ENCODE results near the gene OR6N1.

The OR6N1 gene, protein sequence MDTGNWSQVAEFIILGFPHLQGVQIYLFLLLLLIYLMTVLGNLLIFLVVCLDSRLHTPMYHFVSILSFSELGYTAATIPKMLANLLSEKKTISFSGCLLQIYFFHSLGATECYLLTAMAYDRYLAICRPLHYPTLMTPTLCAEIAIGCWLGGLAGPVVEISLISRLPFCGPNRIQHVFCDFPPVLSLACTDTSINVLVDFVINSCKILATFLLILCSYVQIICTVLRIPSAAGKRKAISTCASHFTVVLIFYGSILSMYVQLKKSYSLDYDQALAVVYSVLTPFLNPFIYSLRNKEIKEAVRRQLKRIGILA

DNA sequence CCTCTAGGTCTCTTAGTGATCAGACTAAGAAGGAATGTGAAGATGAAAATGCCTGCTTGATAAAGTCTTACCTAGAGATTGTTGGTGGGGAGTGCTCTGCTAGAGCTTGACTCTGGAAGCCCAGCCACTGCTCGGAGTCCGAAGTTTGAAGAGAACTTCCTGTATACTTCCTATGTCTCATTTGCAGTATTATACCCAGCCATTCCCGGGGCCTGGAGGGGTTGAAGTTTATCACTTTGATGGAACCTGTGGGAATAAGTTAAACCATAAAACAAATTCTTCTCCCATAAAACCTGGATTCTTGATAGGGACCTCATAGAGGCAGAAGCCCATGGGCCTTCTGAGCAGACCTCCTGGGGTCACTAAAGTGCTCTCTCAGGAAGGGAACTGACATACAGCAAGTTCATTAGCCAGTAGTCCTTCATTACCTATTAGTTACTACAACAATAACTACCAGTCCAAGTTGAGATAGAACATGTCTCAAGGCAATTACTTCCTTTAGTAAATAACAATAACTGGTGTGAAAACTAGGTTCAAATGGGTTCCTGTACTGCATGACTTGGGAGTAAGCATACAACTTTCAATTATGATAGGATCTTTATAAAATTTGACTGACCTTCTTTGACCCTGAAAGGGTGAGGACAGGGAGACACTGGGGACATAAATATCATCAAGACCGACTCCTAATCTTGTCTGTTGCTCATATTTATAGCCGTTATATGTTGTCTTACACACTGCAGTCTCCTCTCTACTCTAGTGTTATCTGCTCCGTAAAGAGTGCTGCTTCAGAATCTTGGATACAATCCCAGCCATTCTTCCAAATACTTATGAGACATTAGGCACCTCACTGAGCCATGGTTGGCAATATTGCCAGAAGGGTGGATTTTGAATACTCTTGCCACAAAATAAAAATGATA lies at the start of gene OR6N1:
Gene OR6N1 (minus strand): TSS at position 246 of the 917 bp plus-strand sequence. CDS start 5,513 bp downstream, outside the sequence.
- no peak for DNase-seq (ENCODE audit: low spot score)

DNA sequence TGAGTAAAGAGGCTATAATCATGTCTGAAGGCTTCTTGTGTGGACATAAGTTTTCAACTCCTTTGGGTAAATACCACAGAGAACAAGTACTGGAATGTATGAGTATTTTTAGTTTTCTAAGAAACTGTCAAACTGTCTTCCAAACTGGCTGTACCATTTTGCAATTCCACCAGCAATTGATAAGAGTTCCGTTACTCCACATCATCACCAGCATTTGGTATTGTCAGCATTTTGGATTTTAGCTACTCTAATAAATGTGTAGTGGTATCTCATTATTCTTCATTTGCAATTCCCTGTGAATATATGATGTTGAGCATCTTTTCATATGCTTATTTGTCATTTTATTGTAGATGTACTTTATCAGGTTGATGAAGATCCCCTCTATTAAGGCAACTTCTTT lies 49.7 kb upstream of the OR6N1 start:
- no peak for DNase-seq (ENCODE audit: low spot score)

DNA sequence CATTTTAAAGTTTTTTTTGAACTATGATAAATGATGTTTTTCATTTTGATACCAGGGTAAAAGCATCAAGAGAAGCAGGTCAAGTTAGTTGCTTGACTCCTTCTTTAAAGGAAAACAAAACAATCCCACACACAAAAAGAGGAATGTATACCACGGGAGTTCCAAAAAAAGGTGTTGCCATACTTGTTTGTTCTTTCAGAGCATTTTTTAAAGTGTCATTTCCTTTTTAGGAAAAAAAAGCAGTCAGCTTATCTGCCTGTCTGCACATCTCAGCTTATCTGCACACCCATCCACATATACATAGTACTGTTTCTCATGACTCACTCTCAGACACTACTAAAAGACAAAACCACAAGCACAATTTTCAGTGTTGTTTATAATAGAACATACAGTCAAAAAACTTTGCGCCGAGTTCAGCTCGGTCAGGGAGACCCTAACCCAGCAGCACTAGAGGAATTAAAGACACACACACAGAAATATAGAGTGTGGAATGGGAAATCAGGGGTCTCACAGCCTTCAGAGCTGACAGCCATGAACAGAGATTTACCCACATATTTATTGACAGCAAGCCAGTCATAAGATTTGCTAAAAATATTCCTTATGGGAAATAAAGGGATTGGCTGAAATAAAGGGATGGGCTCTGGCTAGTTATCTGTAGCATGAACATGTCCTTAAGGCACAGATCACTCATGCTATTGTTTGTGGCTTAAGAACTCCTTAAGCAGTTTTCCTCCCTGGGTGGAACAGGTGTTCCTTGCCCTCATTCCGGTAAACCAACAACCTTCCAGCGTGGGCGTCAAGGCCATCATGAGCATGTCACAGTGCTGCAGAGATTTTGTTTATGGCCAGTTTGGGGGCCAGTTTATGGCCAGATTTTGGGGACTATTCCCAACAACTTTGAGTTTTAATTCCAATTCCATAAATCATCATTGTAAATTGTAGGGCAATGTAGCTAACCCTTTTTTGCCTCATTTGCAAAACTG lies 47.8 kb upstream of the OR6N1 start:
- DNase-seq (ENCODE audit: low spot score), result no peak

DNA sequence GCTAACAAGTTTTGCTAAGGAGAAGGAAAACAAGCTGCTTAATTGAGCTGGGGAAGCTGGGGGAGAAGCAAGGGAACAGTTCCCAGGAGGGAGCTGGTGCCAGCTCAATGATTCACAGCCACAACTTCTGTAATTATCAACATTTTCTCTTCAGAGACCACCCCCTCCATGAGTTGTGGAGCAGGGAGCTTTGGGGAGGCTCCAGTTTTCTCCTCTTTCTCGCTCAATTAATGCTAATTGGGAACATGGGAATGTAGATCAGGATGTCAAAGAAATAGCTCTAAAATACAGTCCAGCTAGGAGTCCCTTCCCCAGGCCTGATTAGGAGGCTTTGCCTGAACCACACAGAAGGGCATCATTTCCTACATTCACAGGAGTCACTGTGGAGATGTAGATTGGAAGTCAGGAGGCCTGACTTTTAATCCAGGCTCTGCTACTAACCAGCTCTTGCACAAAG lies 47.0 kb upstream of the OR6N1 start:
- DNase-seq (ENCODE audit: low spot score), result no peak

DNA sequence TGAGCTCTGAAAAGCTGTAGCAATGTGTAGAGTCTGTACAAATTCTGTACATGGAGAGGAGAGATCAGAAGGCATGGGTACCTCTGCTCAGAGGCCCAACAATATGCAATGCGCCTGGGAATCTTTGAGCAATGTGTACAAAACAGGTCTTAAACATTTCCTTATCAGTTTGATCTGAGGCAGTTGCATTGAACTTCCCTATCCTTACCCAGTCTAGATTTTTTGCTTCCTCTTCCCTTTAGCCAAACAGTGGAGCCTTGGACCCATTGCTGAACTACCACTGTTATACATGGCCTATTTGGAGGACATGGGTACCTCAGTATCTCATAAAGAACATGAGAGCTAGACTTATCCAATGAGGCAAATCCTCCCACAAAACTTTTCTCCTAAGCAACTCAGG lies 46.6 kb upstream of the OR6N1 start:
- DNase-seq (ENCODE audit: low spot score), result no peak

DNA sequence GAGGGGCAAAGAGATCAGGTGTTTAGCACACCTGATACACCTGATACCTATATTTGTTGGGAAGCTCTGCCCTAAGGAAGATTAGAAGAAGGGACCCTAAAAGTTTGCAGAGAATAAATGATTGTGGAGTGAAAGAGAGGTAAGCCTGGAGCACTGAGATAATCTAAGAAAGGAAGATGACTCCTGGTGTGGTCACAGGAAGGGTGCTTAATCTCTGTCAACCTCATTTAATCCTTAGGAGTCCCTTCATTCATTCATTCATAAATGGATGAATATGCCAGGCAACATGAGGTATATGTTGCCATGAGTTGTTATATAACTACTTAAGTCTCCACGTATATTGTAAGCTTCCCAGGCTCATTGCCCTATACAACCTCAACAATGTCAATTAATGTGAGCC lies 43.0 kb upstream of the OR6N1 start:
- DNase-seq (ENCODE audit: low spot score), result no peak

DNA sequence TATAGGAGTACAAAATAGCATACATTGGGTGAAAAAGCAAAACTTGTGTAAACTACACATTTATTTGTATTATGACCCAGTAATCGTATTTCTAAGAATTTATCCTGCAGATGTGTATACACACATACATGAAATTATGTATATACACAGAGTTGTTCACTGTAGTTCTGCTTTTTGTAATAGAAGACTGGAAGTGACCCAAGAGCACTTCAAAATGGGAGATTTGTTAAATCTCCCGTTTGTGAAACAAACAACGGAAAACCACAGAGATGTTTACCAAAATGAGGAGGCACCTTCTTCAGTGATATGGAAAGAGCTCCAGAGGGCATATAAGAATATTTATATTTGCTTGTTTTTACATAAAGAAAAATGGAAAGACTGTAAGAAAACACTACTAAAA lies 41.2 kb upstream of the OR6N1 start:
- no peak for DNase-seq (ENCODE audit: low spot score)

DNA sequence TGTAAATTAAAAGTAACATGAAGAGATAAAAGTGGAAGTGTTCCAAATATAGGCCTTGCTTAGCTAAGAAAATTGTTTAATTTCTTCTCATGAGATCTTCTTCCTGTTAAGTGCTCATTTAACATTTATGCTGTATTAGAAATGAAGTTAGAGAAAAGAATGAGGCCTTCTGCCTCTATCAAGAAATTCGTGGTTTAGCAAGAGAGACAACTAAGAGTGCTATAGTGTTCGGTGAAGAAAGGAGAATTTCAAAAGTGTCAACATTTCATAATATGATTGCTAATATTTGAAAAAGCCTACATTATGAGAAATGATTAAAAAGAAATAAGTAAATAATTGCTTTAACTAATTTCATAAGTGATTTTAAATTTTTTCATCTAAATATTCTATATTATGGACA lies 40.3 kb upstream of the OR6N1 start:
- DNase-seq (ENCODE audit: low spot score), result no peak

DNA sequence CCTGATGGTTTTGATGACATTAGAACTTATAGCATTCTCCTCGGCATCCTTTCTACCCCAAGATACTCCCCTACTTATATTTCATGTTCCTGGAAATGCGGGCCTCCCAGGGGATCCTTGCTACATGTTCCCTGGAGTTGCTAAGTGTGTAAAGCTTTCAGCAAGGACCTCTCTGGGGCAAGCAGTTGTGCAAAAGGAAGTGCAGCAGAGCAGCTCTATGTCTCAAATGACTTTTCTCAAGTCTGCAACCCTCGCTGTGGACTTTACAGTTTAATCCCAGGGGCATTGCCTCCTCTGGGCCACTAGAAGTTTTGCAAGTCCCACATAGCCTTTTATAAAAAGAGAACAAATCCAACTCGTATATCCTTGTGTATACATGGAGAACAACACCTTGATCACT lies 38.3 kb upstream of the OR6N1 start:
- DNase-seq (ENCODE audit: low spot score), result no peak

DNA sequence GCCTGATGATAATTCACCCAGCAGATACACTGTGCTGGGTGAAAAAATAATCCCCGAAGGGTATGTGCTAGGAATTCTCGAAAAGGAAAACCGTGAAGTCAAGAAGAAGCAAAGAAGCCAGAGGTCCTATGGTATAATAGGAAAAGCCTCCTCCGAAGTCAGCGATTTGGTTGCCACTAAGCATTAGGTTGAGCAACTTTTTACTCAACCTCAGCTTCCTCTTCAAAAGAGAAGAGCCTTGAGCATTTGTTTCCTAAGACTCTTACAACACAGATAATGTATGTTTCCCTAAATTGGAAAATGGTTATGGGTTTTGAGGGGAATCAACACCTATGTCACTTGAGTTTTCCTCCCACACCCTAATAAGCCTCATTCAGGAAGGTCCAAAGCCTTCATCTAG lies 37.9 kb upstream of the OR6N1 start:
- DNase-seq (ENCODE audit: low spot score), result no peak

DNA sequence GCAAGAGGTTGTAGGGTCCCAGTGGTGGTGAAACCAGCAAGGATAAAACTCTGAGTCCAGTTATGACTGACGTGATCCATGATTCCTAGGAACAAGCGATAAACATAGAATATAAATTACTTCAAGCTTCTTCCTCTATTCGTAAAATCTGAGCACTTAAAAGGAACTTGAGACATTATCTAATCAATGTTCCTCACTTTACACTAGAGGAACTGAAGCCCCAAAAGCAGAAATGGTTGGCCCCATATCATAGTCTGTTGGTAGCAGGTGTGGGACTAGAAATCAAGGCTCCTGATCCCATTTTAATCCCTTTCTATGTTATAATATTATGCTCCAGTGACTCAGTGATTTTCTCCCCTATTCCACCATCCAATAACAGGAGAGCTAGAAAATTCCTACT lies 37.3 kb upstream of the OR6N1 start:
- no peak for DNase-seq (ENCODE audit: low spot score)

DNA sequence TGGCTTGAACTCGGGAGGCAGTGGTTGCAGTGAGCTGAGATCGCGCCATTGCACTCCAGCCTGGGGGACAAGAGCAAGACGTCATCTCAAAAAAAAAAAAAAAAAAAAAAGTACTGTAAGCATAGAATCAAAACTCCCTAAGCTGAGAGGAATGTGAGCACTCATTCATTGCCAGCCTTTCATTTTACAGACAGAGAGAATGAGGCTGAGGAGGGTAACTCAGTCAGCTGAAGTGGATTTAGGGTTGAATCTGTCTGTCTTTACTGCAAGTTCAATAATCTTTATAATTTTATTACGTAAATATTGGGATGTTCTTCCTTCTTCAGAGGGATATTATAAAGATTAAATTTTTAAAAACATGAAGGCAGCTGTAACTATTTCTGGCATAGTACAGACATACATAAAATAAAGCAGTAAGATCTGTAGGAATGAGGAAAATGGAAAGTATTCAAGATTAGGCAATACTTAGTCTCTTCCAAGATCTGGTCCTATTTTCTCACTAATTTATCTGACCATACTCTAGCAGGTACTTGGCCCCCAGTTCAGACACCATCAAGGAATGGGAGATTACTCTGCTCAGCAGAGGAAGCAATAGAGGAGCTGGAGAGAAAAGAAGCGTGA lies 35.0 kb upstream of the OR6N1 start:
- DNase-seq (ENCODE audit: low spot score), result no peak

DNA sequence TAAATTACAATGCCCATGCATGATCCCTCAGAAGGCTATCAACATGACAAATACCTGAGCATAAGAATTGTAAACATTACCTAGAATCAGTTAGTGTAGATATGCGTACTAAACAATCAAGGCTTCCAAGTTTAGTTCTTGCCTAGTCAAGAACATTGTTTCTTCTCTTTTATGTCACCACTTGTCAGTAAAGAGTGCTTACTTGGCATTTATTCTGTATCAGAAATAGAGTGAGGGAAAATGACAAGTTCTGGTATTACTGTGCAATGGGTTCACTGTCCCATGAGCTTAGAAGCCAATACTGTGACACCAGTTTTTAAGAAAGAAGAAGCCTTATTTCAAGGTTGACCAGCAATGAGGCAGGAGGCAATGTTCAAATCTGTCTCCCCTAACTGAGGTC lies 31.7 kb upstream of the OR6N1 start:
- no peak for DNase-seq (ENCODE audit: low spot score)

DNA sequence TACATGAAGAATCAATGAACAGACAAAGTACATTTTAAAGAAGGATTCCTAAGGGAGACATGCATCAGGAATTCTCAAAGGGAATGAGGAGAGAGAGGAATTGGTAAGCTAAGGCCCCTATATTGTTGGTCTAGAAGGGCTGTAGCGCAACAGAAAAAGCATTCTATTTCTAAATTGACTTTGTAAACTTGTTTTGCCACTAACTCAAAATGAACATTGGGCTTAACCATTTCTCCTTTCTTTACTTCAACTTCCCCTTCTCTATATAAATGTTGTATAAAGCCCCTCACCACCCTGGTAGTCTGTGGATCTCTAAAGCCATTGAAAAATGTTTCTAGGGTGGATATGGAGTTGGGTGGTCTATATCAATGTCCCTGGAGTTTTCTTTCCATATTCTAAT lies 29.4 kb upstream of the OR6N1 start:
- no peak for DNase-seq (ENCODE audit: low spot score)

DNA sequence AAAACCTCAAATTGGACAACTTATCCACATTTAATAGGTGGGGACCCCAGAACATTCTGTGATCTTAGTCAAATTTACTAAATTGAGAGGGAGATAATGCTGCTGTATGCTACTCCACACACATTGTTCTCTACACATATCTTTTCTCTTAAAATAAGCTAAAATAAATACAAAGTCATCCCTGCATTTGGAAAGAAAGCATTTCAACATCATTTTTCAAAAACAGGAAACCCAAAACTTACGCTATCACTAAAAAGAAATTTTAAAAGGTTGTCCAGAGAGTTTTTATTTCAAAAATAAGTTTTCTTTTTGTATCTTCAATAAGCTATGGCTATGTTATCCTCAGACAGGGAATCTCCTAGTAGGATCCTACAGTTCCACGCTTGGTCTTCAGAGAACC lies 28.5 kb upstream of the OR6N1 start:
- no peak for DNase-seq (ENCODE audit: low spot score)

DNA sequence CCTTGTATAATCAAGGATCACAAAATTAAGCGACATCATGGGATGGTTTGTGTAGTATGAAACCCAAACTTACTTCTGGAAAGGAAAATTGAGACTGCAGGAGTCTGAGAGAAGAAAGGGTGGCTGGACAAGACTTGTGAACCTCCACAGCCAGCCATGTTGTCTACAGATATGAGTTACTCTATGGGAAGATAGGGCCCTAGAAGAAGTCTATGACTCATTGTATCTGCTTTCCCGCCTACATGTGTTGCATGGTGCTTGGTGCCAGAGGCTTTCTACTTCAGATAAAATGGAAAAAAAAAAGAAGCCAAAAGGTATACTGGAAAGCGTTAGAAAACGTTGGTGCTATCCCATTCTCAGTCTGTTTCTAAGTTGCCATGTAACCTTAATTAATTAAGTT lies 27.7 kb upstream of the OR6N1 start:
- DNase-seq (ENCODE audit: low spot score), result no peak

DNA sequence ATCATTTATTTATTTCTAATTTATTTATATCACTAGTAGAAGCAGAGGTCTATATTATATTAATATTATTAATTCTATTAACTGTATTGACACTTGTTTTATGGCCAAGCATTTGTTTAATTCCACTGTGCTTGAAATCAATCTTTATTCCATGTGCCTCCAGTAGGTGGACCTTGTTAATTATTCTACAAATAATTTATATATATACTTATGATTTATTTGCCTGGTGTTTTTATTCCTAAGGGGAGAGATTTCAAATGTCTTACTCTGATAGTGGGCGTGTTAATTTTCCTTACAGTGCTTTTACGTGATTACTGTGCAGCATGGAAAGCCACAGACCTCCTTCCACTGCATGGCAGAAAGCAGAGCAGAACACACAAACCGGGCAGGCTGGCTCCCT lies 26.5 kb upstream of the OR6N1 start:
- no peak for DNase-seq (ENCODE audit: low spot score)

DNA sequence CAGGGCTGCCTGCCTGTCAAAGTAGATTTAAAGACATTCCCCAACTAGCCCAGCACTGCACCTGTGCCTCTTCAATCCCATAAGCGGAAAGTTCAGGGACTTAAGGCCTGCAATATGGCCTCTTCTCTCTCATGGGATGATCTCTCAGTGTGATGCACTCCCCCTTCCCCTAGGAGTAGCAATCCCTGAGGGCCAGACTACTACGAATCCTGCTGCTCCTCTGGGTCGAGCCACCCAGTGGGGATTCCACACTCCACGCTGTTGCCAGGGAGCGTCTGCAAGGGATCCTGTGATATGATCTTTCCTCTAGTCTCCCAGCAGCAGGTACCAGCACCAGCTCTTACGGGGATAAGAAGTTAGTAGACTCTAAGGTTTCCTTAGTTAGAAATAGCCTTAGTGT lies 22.3 kb upstream of the OR6N1 start:
- DNase-seq (ENCODE audit: low spot score), result no peak

DNA sequence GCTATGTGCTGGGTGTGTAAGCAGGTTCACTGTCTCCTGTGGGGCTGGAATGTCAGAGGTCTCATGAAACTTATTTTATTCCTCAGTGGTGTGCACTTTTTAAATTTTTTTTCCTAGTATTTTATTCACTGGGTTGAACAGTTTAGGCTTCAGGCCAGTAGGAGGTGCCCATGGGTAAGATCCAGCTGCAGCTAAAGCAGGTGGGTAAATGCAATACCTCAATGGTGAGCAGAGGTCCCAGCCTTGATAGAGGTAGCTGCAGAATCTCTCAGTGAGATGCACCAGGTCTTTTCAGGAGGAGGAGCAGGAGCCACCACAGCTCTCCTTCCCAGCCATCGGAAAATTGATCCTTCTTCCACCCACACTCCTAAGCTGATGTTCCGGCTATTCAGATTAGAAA lies 21.6 kb upstream of the OR6N1 start:
- DNase-seq (ENCODE audit: low spot score), result peak; percentile 27

DNA sequence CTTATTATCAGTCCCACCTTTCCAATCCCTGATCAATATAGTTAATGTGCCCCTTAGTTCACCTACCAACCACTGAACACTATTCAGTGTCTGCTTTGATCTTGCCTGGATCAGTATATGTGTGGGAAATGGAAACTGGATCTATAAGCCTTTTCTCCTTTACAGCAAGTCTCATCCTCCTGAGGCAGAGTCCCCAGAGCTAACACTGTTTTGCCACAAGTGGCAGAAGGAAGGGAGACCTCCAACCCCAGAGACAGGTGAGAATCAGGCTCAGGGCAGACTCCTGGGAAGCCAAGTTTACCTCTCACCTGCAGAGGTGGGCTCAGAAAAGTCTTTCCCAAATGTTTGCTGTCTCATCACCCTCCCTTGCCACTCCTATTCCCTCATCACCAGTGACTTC lies 9.1 kb upstream of the OR6N1 start, which contains the start of gene OR6N2:
Gene OR6N2 (minus strand): TSS at position 101 of the 400 bp plus-strand sequence. CDS start 3,569 bp downstream, outside the sequence.
- no peak for DNase-seq (ENCODE audit: low spot score)

DNA sequence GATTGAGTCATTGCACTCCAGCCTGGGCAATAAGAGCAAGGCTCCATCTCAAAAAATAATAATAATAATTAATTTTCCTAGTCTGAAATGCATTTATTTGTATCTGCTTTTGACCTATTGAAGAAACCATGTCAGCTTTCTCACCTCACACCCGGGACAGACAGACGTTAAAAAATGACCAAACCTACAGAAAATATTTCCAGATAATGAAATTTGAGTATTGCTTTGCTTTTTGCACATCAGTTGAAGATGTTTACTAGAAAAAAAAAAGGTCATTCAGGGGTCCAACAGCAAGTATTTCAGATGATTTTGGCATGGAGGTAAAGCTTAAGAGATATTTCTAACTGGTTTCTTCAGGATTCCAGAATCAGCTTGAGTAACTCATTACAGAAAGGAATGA lies 17.6 kb downstream of the OR6N1 start, which contains the start of gene OR6K6:
Gene OR6K6 (plus strand): TSS at position 301 of the 400 bp plus-strand sequence. CDS start 168 bp downstream, outside the sequence.
- no peak for DNase-seq (ENCODE audit: low spot score)

All from iPS-NIHi11 (cell line).